ENCODE results near the gene RHBDD2. TPM values are rescaled to one million over a fixed set of nuclear protein-coding genes. Genes with fewer than 3 reads are reported as not detected.
A peak's percentile ranks its signal among the peaks of the same experiment; 100 is the strongest.

The RHBDD2 gene
- total and polyA plus RNA-seq, 2 donors (not counting 3 experiments of a cell fraction or from before 2014, with no cell fraction given), result 36.7 to 99.2 TPM

DNA sequence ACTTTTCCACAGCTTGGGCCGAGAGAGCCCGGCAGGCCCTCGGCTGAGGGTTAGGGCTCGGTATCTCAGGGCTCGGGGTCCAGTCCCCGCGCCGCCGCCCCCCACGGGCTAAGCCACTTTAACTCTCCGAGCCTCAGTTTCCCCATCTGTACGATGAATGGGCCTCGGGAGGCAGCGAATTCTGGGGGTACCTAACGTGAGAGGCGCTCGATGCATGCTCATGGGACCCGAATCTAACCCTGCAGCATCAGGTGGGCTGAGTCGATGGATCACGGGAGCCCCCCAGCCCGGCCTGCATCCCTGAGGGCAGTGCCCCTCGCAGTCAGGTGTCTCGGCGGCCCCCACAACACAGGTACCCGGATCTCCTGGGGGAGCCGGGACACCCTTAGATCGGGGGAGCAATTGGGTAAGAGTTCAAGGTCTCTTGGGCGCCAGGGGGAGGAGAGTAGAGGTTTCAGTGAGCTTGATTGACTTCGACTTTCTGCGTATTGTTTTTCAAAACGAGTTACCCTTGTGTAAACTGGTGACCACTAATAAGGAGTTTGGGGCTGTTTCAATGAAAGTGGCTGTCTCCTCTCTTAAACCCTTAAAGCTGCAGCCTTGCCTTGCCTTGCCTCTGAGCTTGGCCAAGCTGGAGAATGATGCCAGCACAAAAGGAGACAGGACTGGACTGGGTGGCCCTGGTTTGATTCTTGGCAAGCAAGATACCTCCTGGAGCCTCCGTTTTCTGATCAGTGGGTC lies 36.8 kb downstream of the RHBDD2 start:
- H3K27ac ChIP-seq (ENCODE audit: insufficient read depth, low read depth, low read length), result peak overlapping the region; percentile 8
- H2AFZ ChIP-seq (ENCODE audit: low read depth, low read length), result peak overlapping the region; percentile 82
- H3K79me2 ChIP-seq (ENCODE audit: control insufficient read depth, insufficient read depth, low read length), result peaks cover 13% of the 10 kb centered on the region
- intact Hi-C loops (cut with micrococcal nuclease) (loop anchor here (1.0 to 2.0 kb wide), 2 partner anchors 36 to 79 kb away; partner anchors contain the start of genes RHBDD2 and TMEM120A), dilution Hi-C loops (cut with MboI; ENCODE audit: extremely low pct_ligation_motif_present, low sequenced_read_pairs) (no loop called here)
- peak overlapping the region; percentile 78 for H3K4me2 ChIP-seq (ENCODE audit: insufficient read depth, low read length)
- H3K4me1 ChIP-seq (ENCODE audit: control insufficient read depth, extremely low read depth, insufficient read depth, low read length), result peaks cover 8% of the 10 kb centered on the region
- H3K4me3 ChIP-seq (replicated peaks in 1 of 3; ENCODE audit: insufficient read depth in 1 of 3, low read depth in 1 of 3, low read length in 3 of 3), result peak overlapping the region; percentile 66 to 82 (median 69)
- TSS peak; percentile 48 for BruUV-seq (replicated peaks)
- no peaks in the 10 kb centered on the region for H3K27me3 ChIP-seq (ENCODE audit: control insufficient read depth in 2 of 2, insufficient read depth in 2 of 2, low read length in 2 of 2)
- no peak for TF ChIP-seq MYC (IDR thresholded peaks at IDR 0.05; ENCODE audit: low read depth, low read length)
- TF ChIP-seq JUN (IDR thresholded peaks at IDR 0.05; ENCODE audit: borderline replicate concordance, insufficient read depth, insufficient read length, low read depth), result no peak
- TF ChIP-seq GATA2 (IDR thresholded peaks at IDR 0.05; ENCODE audit: insufficient read depth, insufficient read length, low read depth, low read length), result no peak
- no peak for TF ChIP-seq FOS (IDR thresholded peaks at IDR 0.05; ENCODE audit: borderline replicate concordance, insufficient read depth, low read length)
- no peak for TF ChIP-seq POLR2AphosphoS5 (IDR thresholded peaks at IDR 0.05; ENCODE audit: insufficient read depth, low read depth, low read length)
- TF ChIP-seq, protein P1, sequence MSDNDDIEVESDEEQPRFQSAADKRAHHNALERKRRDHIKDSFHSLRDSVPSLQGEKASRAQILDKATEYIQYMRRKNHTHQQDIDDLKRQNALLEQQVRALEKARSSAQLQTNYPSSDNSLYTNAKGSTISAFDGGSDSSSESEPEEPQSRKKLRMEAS (IDR thresholded peaks at IDR 0.05; ENCODE audit: insufficient read depth, insufficient read length), result no peak
- no peak for TF ChIP-seq EZH2 (IDR thresholded peaks at IDR 0.05; ENCODE audit: borderline replicate concordance, low read depth, low read length, severe bottlenecking)
- POLR2A ChIA-PET, result interaction anchor here (0.5 to 1.1 kb wide), 5 partner anchors 15 to 243 kb away, joined by 3 to 5 read pairs (median 3); no protein-coding TSS in a partner anchor
- DNase-seq (ENCODE audit: low read depth, low spot score), result peak; percentile 41
- H3K9me1 ChIP-seq (replicated peaks; ENCODE audit: control insufficient read depth, extremely low read depth, insufficient read depth, low read length), result no peaks in the 10 kb centered on the region
- no peaks in the 10 kb centered on the region for H4K20me1 ChIP-seq (replicated peaks; ENCODE audit: control insufficient read depth, extremely low read depth, insufficient read depth, low read length)
- no peaks in the 10 kb centered on the region for H3K36me3 ChIP-seq (ENCODE audit: control insufficient read depth in 2 of 2, extremely low read depth in 1 of 2, insufficient read depth in 2 of 2, low read length in 2 of 2)
- CTCF ChIA-PET, result interaction anchor here (0.8 to 3.6 kb wide), 6 partner anchors 10 to 105 kb away, joined by 3 to 26 read pairs (median 6); partner anchors contain the start of gene TMEM120A
- peak; percentile 72 for FAIRE-seq
- H3K9me3 ChIP-seq (replicated peaks; ENCODE audit: control insufficient read depth, insufficient read depth, low read length), result no peaks in the 10 kb centered on the region
- peak overlapping the region; percentile 72 for H3K9ac ChIP-seq (replicated peaks; ENCODE audit: extremely low read depth, insufficient read depth, low read length)
